Measurements from ENCODE around the gene TRIM72. TPM values are rescaled to one million over a fixed set of nuclear protein-coding genes. Genes with fewer than 3 reads are reported as not detected.
"Not testable (repeated sequence)": the region's sequence is repeated elsewhere in the genome, so short reads cannot be mapped to it uniquely, and the experiment has no call there.

TRIM72 gene
- total and polyA plus RNA-seq, 5 experiments from 2014 or later = not detected

DNA sequence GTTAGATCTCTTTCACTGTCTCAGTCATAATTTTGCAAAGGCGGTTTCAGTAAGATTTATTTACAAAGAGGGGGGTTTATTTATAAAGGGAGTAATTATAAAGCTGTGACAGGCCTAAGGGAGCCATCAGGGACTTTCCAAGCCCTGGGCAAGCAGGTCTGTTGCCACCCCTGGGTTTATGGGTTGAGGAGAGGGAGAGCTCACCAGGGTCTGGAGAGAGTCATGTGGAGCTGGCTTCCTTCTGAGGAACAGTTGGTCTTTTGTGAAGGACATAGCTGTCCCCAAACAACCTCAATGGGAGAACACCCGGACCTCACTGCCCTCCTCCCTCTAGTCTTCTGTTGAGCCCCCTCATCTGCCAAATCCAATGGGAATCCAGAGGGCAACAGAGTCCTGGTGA is 55.6 kb downstream of the TRIM72 start:
- ATAC-seq (no peak), DNase-seq (no peak)
- POLR2A ChIA-PET = interaction anchor here (0.6 kb wide), 1 partner anchor 289 kb away, joined by 14 read pairs; no protein-coding TSS in a partner anchor
- Mint-ChIP-seq H3K36me3 (no peaks in the 10 kb centered on the region), H3K4me3 (no peak overlapping the region), H3K27ac (no peak overlapping the region), H3K4me1 (peaks cover 5 to 24% (median 9%) of the 10 kb centered on the region in 4 donors), H3K27me3 (peaks cover 0 to 9% (median 8%) of the 10 kb centered on the region in 5 donors), H3K9me3 (no peaks in the 10 kb centered on the region)

DNA sequence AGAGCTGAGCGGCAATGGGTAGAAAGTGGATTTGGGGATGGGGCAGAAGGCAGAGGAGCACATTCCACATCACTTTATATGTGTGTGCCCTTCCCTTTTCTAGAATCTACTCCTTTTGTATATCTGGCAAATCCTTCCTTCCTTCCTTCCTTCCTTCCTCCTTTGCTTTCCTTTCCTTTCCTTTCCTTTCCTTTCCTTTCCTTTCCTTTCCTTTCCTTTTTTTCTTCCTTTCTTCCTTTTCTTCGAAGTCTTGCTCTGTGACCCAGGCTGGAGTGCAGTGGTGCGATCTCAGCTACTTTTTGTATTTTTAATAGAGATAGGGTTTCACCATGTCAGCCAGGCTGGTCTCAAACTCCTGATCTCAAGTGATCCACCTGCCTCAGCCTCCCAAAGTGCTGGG is 56.1 kb downstream of the TRIM72 start:
- peaks cover 5 to 23% (median 9%) of the 10 kb centered on the region in 4 donors for H3K4me1 Mint-ChIP-seq
- not testable (repeated sequence) for ATAC-seq, DNase-seq, H3K9me3 Mint-ChIP-seq, H3K4me3 Mint-ChIP-seq, H3K36me3 Mint-ChIP-seq, H3K27me3 Mint-ChIP-seq
- H3K27ac Mint-ChIP-seq = peak overlapping the region in 2 of 10 donors; percentile 43 to 61
- POLR2A ChIA-PET = interaction anchor here (0.6 kb wide), 1 partner anchor 289 kb away, joined by 14 read pairs; no protein-coding TSS in a partner anchor

DNA sequence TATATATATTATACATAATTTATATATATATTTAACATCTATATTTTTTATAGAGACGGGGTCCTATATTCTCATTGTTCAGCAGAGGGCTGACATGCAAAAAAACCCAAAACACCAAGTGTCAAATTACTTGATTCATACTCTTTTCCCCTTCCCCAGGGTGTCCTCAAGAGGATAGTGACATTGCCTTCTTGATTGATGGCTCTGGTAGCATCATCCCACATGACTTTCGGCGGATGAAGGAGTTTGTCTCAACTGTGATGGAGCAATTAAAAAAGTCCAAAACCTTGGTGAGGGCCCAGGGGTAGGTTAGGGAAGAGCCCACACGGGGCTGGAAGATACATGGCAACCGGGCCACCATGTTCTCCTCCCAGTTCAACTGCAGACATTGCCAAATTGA is 56.9 kb downstream of the TRIM72 start:
- no peak for ATAC-seq
- DNase-seq = no peak
- H3K36me3 Mint-ChIP-seq = no peaks in the 10 kb centered on the region
- no peak overlapping the region for H3K4me3 Mint-ChIP-seq
- H3K27me3 Mint-ChIP-seq = peaks cover 0 to 9% (median 2%) of the 10 kb centered on the region in 5 donors
- H3K27ac Mint-ChIP-seq = no peak overlapping the region
- H3K9me3 Mint-ChIP-seq = no peaks in the 10 kb centered on the region
- peaks cover 1 to 15% (median 3%) of the 10 kb centered on the region in 4 donors for H3K4me1 Mint-ChIP-seq
- POLR2A ChIA-PET = no interaction called here

DNA sequence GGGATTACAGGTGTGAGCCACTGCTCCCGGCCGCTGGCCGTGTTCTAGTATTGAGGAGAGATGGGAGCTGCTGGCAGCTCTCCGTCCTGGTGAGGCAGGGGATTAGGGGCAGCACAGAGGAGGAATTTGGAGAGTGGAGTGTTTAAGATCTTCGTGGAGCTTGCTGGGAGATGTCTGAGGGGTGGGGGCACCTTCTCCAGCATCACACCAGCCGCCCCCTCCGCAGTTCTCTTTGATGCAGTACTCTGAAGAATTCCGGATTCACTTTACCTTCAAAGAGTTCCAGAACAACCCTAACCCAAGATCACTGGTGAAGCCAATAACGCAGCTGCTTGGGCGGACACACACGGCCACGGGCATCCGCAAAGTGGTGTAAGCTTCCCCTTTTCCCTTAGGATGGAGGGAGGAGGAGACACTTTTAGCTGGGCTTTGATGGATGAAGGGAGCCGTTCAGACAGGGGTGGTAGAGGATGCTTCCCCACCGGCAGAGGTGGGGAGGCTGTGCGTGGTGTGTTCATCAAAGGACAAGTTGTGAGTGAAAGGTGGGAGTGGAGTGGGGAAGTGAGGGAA is 57.8 kb downstream of the TRIM72 start:
- H3K27ac Mint-ChIP-seq = no peak overlapping the region
- H3K9me3 Mint-ChIP-seq = no peaks in the 10 kb centered on the region
- peaks cover 0 to 9% (median 0%) of the 10 kb centered on the region in 5 donors for H3K27me3 Mint-ChIP-seq
- no peak for ATAC-seq
- POLR2A ChIA-PET = no interaction called here
- no peaks in the 10 kb centered on the region for H3K36me3 Mint-ChIP-seq
- no peak for DNase-seq
- no peak overlapping the region for H3K4me3 Mint-ChIP-seq
- H3K4me1 Mint-ChIP-seq = peaks cover 0 to 7% (median 2%) of the 10 kb centered on the region in 4 donors

DNA sequence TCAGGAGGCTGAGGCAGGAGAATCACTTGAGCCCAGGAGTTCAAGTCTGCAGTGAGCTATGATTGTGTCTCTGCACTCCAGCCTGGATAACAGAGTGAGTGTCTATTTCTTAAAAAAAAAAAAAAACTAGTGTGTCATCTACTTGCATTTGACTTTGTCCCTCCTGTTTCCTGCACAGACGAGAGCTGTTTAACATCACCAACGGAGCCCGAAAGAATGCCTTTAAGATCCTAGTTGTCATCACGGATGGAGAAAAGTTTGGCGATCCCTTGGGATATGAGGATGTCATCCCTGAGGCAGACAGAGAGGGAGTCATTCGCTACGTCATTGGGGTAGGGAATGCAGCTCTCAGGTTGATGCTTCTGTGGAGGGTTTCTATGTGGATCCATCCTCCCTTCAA is 59.3 kb downstream of the TRIM72 start:
- ATAC-seq (no peak), DNase-seq (no peak)
- Mint-ChIP-seq H3K4me3 (no peak overlapping the region), H3K4me1 (peaks cover 0 to 4% (median 0%) of the 10 kb centered on the region in 4 donors), H3K36me3 (no peaks in the 10 kb centered on the region), H3K9me3 (no peaks in the 10 kb centered on the region), H3K27me3 (peaks cover 0 to 6% (median 0%) of the 10 kb centered on the region in 5 donors), H3K27ac (no peak overlapping the region)
- POLR2A ChIA-PET = no interaction called here

DNA sequence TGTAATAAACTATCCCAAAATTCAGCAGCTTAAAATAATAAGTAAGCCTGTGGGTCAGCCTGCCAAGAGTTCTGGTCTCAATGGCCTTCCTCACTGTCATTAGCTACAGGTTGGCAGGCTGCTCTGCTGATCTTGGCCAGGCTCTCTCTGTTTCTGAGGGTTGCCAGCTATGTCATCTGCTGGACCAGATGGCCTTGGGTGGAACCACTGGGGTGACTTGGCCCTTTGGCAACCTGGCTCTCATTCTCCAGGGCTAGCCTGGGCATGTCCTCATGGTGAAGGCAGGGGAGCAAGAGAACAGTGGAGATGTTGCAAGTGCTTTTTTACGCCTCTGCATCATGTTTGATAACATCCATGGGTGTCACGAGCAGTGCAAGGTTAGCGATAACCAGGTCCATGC is 59.8 kb downstream of the TRIM72 start:
- Mint-ChIP-seq H3K4me1 (peaks cover 0 to 4% (median 0%) of the 10 kb centered on the region in 4 donors), H3K4me3 (no peak overlapping the region)
- POLR2A ChIA-PET = no interaction called here

DNA sequence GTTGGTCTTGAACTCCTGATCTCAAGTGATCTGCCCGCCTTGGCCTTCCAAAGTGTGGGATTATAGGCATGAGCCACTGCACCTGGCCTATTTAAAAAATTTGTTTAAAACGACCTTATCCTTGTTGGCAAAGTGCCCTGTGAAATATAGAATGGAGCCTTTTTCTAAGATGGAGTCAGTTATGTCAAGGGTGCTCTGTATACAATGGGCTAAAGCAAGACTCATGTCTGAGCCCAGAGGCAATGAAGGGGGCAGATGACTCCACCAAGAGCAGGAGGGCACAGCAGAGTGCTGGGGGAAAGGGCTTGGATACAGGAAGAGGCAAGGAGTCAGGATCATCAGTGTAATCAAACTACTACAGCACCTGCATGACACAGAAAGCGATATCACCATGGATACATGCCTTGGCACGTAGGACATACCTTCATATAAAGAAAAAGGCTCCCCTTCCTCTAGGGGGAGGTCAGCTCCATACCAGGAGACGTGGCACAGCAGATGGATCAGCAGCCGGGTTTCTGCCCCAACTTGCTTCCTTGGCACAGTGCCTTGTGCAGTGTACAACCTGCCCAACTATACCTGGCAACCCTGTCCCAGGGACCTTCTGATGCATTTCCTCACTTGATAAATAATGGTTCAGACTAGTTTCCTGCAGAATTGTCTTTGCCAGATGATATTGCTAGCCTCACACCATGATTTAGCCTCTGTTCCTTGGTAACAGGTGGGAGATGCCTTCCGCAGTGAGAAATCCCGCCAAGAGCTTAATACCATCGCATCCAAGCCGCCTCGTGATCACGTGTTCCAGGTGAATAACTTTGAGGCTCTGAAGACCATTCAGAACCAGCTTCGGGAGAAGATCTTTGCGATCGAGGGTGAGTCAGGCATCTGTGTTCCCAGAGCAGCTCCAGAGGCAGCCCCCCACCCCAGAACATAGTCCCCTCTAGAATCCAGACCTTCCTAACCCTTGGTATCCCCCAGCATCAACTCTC is 61.2 kb downstream of the TRIM72 start:
- Mint-ChIP-seq H3K9me3 (peaks cover 0 to 2% (median 0%) of the 10 kb centered on the region in 9 donors), H3K4me3 (peak overlapping the region in 1 of 10 donors; percentile 49), H3K27me3 (peaks cover 0 to 6% (median 0%) of the 10 kb centered on the region in 5 donors), H3K27ac (peak overlapping the region in 1 of 10 donors; percentile 57), H3K4me1 (peaks cover 0 to 4% (median 0%) of the 10 kb centered on the region in 4 donors), H3K36me3 (no peaks in the 10 kb centered on the region)
- POLR2A ChIA-PET = no interaction called here
- DNase-seq (no peak), ATAC-seq (no peak)

More for the DNA sequence above, 59.8 kb downstream of the TRIM72 start:
- H3K36me3 Mint-ChIP-seq = no peaks in the 10 kb centered on the region
- DNase-seq (no peak), ATAC-seq (no peak)
- no peaks in the 10 kb centered on the region for H3K9me3 Mint-ChIP-seq
- H3K27ac Mint-ChIP-seq = no peak overlapping the region
- peaks cover 0 to 6% (median 0%) of the 10 kb centered on the region in 5 donors for H3K27me3 Mint-ChIP-seq

GRCh38 chr16:31276600-31276999 is 62.7 kb downstream of the TRIM72 start:
- H3K4me1 Mint-ChIP-seq = peaks cover 0 to 4% (median 0%) of the 10 kb centered on the region in 4 donors
- H3K9me3 Mint-ChIP-seq = peaks cover 0 to 2% (median 0%) of the 10 kb centered on the region in 9 donors
- DNase-seq (no peak), ATAC-seq (no peak)
- H3K27ac Mint-ChIP-seq = no peak overlapping the region
- POLR2A ChIA-PET = no interaction called here
- no peak overlapping the region for H3K4me3 Mint-ChIP-seq
- no peaks in the 10 kb centered on the region for H3K36me3 Mint-ChIP-seq
- peaks cover 0 to 6% (median 0%) of the 10 kb centered on the region in 5 donors for H3K27me3 Mint-ChIP-seq

- peaks cover 0 to 2% (median 0%) of the 10 kb centered on the region in 9 donors for H3K9me3 Mint-ChIP-seq
- H3K27ac Mint-ChIP-seq = no peak overlapping the region
- no peak overlapping the region for H3K4me3 Mint-ChIP-seq
- H3K36me3 Mint-ChIP-seq = no peaks in the 10 kb centered on the region
- peaks cover 0 to 2% (median 0%) of the 10 kb centered on the region in 5 donors for H3K27me3 Mint-ChIP-seq
- H3K4me1 Mint-ChIP-seq = peaks cover 0 to 4% (median 0%) of the 10 kb centered on the region in 4 donors
- DNase-seq = no peak
- POLR2A ChIA-PET = no interaction called here
- ATAC-seq = no peak
These were observed 63.8 kb downstream of the TRIM72 start for GRCh38 chr16:31277659-31278260.

- H3K27ac Mint-ChIP-seq, ATAC-seq, DNase-seq, H3K27me3 Mint-ChIP-seq, H3K4me3 Mint-ChIP-seq, H3K9me3 Mint-ChIP-seq, H3K4me1 Mint-ChIP-seq, H3K36me3 Mint-ChIP-seq, POLR2A ChIA-PET: not testable (repeated sequence)
These were observed 64.9 kb downstream of the TRIM72 start for GRCh38 chr16:31278853-31279252.

All from naive thymus-derived CD8-positive, alpha-beta T cell (primary cell).